CD14-positive monocyte (primary cell): Measurements from ENCODE around the gene GLIS2. TPM values are rescaled to one million over a fixed set of nuclear protein-coding genes. Genes with fewer than 3 reads are reported as not detected.
A peak's percentile ranks its signal among the peaks of the same experiment; 100 is the strongest.

Source experiments
- DNase-seq, 3 donors: peaks; one replicate each; pipeline ENCODE4 v3.0.0-alpha.2; 2011 to 2022
- H2AFZ ChIP-seq: 2 replicates; pipeline ENCODE4 v1.6.0; 2012; ENCODE audit warnings: mild to moderate bottlenecking, low read depth, low read length, inconsistent platforms; ENCODE audit not compliant: insufficient read depth, poor library complexity, severe bottlenecking
- H3K27ac ChIP-seq, 2 donors: 1 replicate in 1 of 2; 2 replicates in 1 of 2; pipeline ENCODE4 v1.5.1; 2012 to 2013; ENCODE audit warnings: low read length in 2 of 2, control low read depth in 1 of 2, inconsistent platforms in 1 of 2, low read depth in 1 of 2, mild to moderate bottlenecking in 1 of 2
- H3K27me3 ChIP-seq, 2 donors: one replicate each; pipeline versions ENCODE4 v1.6.0 to v1.6.1; 2011 to 2013; ENCODE audit warnings: low read length in 2 of 2; ENCODE audit not compliant: control insufficient read depth in 2 of 2, insufficient read depth in 2 of 2
- H3K36me3 ChIP-seq, 2 donors: replicated peaks in 1 of 2; 1 replicate in 1 of 2; 2 replicates in 1 of 2; pipeline versions ENCODE4 v1.5.1 to v1.6.1; 2012 to 2013; ENCODE audit warnings: low read length in 2 of 2, control low read depth in 1 of 2, inconsistent platforms in 1 of 2, mild to moderate bottlenecking in 1 of 2; ENCODE audit not compliant: insufficient read depth in 2 of 2, control insufficient read depth in 1 of 2
- H3K4me1 ChIP-seq, 2 donors: 1 replicate in 1 of 2; 2 replicates in 1 of 2; pipeline versions ENCODE4 v1.5.1 to v1.6.1; 2012 to 2013; ENCODE audit warnings: low read length in 2 of 2, control low read depth in 1 of 2, inconsistent platforms in 1 of 2, mild to moderate bottlenecking in 1 of 2, moderate library complexity in 1 of 2; ENCODE audit not compliant: insufficient read depth in 2 of 2, control insufficient read depth in 1 of 2
- H3K4me2 ChIP-seq: replicated peaks from 2 replicates; pipeline ENCODE3; 2012; ENCODE audit warnings: low read length, moderate library complexity, mild to moderate bottlenecking; ENCODE audit not compliant: poor library complexity, severe bottlenecking; ENCODE audit errors: extremely low read depth
- H3K4me3 ChIP-seq, 3 experiments: fragments of 200-600 bp in 1 of 3; sonication (generic) in 1 of 3; replicated peaks in 1 of 3; 1 replicate in 2 of 3; 2 replicates in 1 of 3; pipeline ENCODE4 v1.5.1; 2011 to 2013; ENCODE audit warnings: low read length in 3 of 3, mild to moderate bottlenecking in 3 of 3, control low read depth in 2 of 3, low read depth in 2 of 3, inconsistent platforms in 1 of 3, moderate library complexity in 1 of 3
- H3K79me2 ChIP-seq: 2 replicates; pipeline ENCODE4 v1.6.0; 2012; ENCODE audit warnings: mild to moderate bottlenecking, control low read depth, inconsistent platforms, low read length, moderate library complexity; ENCODE audit not compliant: insufficient read depth
- H3K9ac ChIP-seq: 2 replicates; pipeline ENCODE4 v1.6.0; 2017; ENCODE audit warnings: low read length, mild to moderate bottlenecking; ENCODE audit not compliant: insufficient read depth, poor library complexity, severe bottlenecking
- H3K9me3 ChIP-seq, 2 donors: replicated peaks in 1 of 2; 1 replicate in 1 of 2; 2 replicates in 1 of 2; pipeline versions ENCODE4 v1.5.1 to v1.6.1; 2012 to 2013; ENCODE audit warnings: low read length in 2 of 2, control low read depth in 1 of 2; ENCODE audit not compliant: control insufficient read depth in 1 of 2, insufficient read depth in 1 of 2
- H4K20me1 ChIP-seq: 2 replicates; pipeline ENCODE4 v1.6.0; 2012; ENCODE audit warnings: mild to moderate bottlenecking, low read length, control low read depth, moderate library complexity; ENCODE audit not compliant: insufficient read depth
- H3K27ac Mint-ChIP-seq, 7 donors: one replicate each; pipeline ENCODE4 v1.8.0; 2020; ENCODE audit warnings: mild to moderate bottlenecking in 7 of 7, mixed read lengths in 7 of 7, moderate library complexity in 6 of 7, inconsistent platforms in 2 of 7
- H3K27me3 Mint-ChIP-seq, 3 donors: one replicate each; pipeline ENCODE4 v1.8.0; 2021 to 2022; ENCODE audit warnings: low read depth in 3 of 3, mild to moderate bottlenecking in 3 of 3, mixed read lengths in 3 of 3, moderate library complexity in 3 of 3, inconsistent platforms in 1 of 3
- H3K36me3 Mint-ChIP-seq, 2 donors: one replicate each; pipeline ENCODE4 v1.8.0; 2020; ENCODE audit warnings: mixed read lengths in 2 of 2, inconsistent platforms in 1 of 2, mild to moderate bottlenecking in 1 of 2
- H3K4me1 Mint-ChIP-seq: one replicate; pipeline ENCODE4 v1.8.0; 2020; ENCODE audit warnings: mild to moderate bottlenecking, mixed read lengths
- H3K4me3 Mint-ChIP-seq, 2 donors: one replicate each; pipeline ENCODE4 v1.8.0; 2020; ENCODE audit warnings: mild to moderate bottlenecking in 2 of 2, mixed read lengths in 2 of 2, moderate library complexity in 1 of 2
- H3K9me3 Mint-ChIP-seq, 7 donors: one replicate each; pipeline ENCODE4 v1.8.0; 2020 to 2022; ENCODE audit warnings: mixed read lengths in 7 of 7, mild to moderate bottlenecking in 6 of 7, moderate library complexity in 6 of 7, inconsistent platforms in 2 of 7
- CTCF ChIP-seq: fragments of 200-600 bp; IDR thresholded peaks from one replicate; pipeline ENCODE4 v1.8.0; 2022; ENCODE audit warnings: antibody characterized with exemption, mild to moderate bottlenecking
- WGBS: methylation state at CpG from one replicate; pipeline ENCODE4 v1.1.5; 2013; ENCODE audit warnings: missing lambda C conversion rate; ENCODE audit not compliant: insufficient coverage; 5-methylcytosine and 5-hydroxymethylcytosine counted together
- intact Hi-C, 2 donors: fragments of 100-400 bp; cut with micrococcal nuclease; formaldehyde crosslinking; loops; one replicate each; pipeline versions ENCODE4 v1.15.0 to v1.15.1; 2023
- polyA minus RNA-seq: library from RNA; depleted of rRNA, polyadenylated mRNA; stranded (reverse); fragments of >200 nt; gene quantifications from 2 replicates; pipeline ENCODE4 v1.2.3, GENCODE V29; 2012
- polyA plus RNA-seq, 3 donors: library from polyadenylated mRNA; depleted of rRNA in 1 of 3; unstranded in 2 of 3; stranded (reverse) in 1 of 3; fragments of 300-500 nt in 2 of 3; fragments of >200 nt in 1 of 3; fragmentation: Illumina TruSeq in 2 of 3; gene quantifications; 1 replicate in 2 of 3; 2 replicates in 1 of 3; pipeline ENCODE4 v1.2.3, GENCODE V29; 2012 to 2021
- total RNA-seq, 12 experiments: library from RNA in 1 of 12; stranded (reverse) in 1 of 12; fragments of 120-200 nt in 1 of 12; gene quantifications; one replicate each; pipeline ENCODE4 v1.2.4 and lab custom pipeline; 2013 to 2026; ENCODE audit warnings: mixed read lengths in 6 of 12, inconsistent platforms in 1 of 12

The GLIS2 gene
- 0.02 TPM for total RNA-seq (2013)
- polyA plus RNA-seq (under 1 TPM in 1 of 3 donors, not detected in 2; 0.03 TPM), polyA minus RNA-seq (under 0.01 TPM in 1 of 2 replicates, not detected in the other), total RNA-seq (lab: John Stamatoyannopoulos, UW) (0 to 2.9 (median 0.18) reads per million in 11 experiments)

DNA sequence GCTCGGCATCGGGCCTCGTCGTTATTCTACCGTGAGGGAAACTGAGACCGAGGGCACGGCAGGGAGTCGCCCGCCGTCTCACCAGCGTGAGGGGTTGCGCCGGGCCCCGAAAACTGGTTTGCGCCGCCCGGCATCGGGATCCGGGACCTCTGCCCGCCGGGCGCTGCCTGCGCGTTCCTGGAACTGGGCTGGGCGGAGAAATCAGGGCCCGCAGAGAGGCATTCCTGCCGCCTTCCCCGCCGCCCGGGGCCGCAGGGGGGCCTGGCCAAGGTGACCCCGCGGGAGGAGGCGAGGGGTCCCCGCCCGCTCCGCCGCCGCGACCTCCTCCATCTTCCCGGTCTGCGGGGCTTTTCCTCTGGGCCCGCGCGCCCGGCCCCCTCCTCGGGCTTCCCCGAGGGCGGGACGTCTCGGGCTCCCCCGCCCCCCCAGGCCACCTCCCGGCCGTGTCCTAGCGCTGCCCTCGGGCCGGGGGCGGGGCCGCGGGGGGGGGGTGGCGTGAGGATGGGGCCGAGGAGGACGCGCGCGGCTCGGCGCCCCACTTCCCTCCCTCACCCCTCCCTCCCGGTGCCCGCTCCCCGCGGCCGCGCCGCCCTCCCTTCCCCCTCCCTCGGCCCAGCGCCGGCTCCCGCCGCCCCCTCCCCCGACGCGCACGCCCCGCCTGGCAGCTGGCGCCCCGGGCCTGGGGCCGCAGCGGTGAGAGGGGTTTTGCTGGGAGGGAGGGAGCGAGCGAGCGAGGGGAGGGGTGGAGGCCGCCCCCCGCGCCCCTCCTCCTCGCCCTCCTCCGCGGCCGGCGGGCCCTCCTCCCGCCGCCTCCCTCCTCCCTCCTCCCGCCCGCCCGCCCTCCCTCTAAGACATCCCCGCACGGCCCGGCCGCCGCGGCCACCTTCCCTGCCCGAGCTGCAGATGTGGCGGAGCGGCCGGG is at the start of gene GLIS2:
TSS of gene GLIS2 (plus strand) at position 882 of the 922 bp plus-strand sequence. CDS start 16,214 bp downstream, outside the sequence.
- peaks cover 6 to 10% of the 10 kb centered on the region in 2 donors for H3K36me3 Mint-ChIP-seq
- peak in 2 of 3 donors; percentile 30 to 47 for DNase-seq
- Histone ChIP-seq H3K36me3 (no peaks in the 10 kb centered on the region), H3K4me2 (peak within 1 kb of the TSS; percentile 82), H3K79me2 (no peaks in the 10 kb centered on the region), H3K27me3 (peaks cover 24 to 53% of the 10 kb centered on the region in 2 donors), H3K9me3 (peaks cover 0 to 8% of the 10 kb centered on the region in 2 donors), H3K4me3 (peak within 1 kb of the TSS; percentile 6 to 71 (median 13)), H4K20me1 (no peaks in the 10 kb centered on the region), H3K27ac (no peak within 1 kb of the TSS), H2AFZ (peak within 1 kb of the TSS; percentile 71), H3K9ac (peak within 1 kb of the TSS; percentile 25), H3K4me1 (peaks cover 12 to 17% of the 10 kb centered on the region in 2 donors)
- H3K4me3 Mint-ChIP-seq: peak within 1 kb of the TSS; percentile 81 to 91
- peaks cover 38 to 78% (median 43%) of the 10 kb centered on the region in 3 donors for H3K27me3 Mint-ChIP-seq
- H3K27ac Mint-ChIP-seq: peak within 1 kb of the TSS in 1 of 7 donors; percentile 47
- peaks cover 0 to 10% (median 3%) of the 10 kb centered on the region in 7 donors for H3K9me3 Mint-ChIP-seq
- peaks cover 9% of the 10 kb centered on the region for H3K4me1 Mint-ChIP-seq
- intact Hi-C loops: no loop called here
- under 1% methylated on average over 34 of the region's 115 CpGs for WGBS
- no peak for TF ChIP-seq CTCF

- H3K4me3 ChIP-seq: no peak overlapping the region
- Mint-ChIP-seq H3K9me3 (peaks cover 0 to 2% (median 0%) of the 10 kb centered on the region in 7 donors), H3K27me3 (no peaks in the 10 kb centered on the region), H3K27ac (peak overlapping the region in 2 of 7 donors; percentile 18 to 54), H3K36me3 (peaks cover 12 to 26% of the 10 kb centered on the region in 2 donors), H3K4me3 (no peak overlapping the region), H3K4me1 (peaks cover 13% of the 10 kb centered on the region)
- no peak overlapping the region for H3K27ac ChIP-seq
- H3K4me1 ChIP-seq: peaks cover 8 to 12% of the 10 kb centered on the region in 2 donors
- H3K9me3 ChIP-seq: no peaks in the 10 kb centered on the region
- peaks cover 72% of the 10 kb centered on the region for H3K79me2 ChIP-seq
- no peak overlapping the region for H2AFZ ChIP-seq
- intact Hi-C loops: no loop called here
- H4K20me1 ChIP-seq: peaks cover 46% of the 10 kb centered on the region
- H3K27me3 ChIP-seq: no peaks in the 10 kb centered on the region
- no peak overlapping the region for H3K4me2 ChIP-seq
- H3K9ac ChIP-seq: no peak overlapping the region
- DNase-seq: no peak
- 97% methylated on average over 3 of the region's 6 CpGs for WGBS
- no peak for TF ChIP-seq CTCF
- H3K36me3 ChIP-seq: peaks cover 12 to 16% of the 10 kb centered on the region in 2 donors
Measured at GRCh38 chr16:4266372-4266771, 49.5 kb upstream of the GLIS2 start.
